Mesodermal cell (in vitro differentiated cells): ENCODE measurements around the gene KAT6B.
"Not testable (repeated sequence)": the region's sequence is repeated elsewhere in the genome, so short reads cannot be mapped to it uniquely, and the experiment has no call there.

Experiments used
- H3K27ac ChIP-seq: 2 replicates; pipeline ENCODE4 v1.7.0; 2013; ENCODE audit warnings: mild to moderate bottlenecking, low read depth, low read length, moderate library complexity; ENCODE audit not compliant: severe bottlenecking
- H3K36me3 ChIP-seq: 2 replicates; pipeline ENCODE4 v1.7.1; 2013; ENCODE audit warnings: mild to moderate bottlenecking, low read length, moderate library complexity; ENCODE audit not compliant: control insufficient read depth, insufficient read depth
- H3K4me1 ChIP-seq: one replicate; pipeline ENCODE4 v1.7.1; 2013; ENCODE audit warnings: mild to moderate bottlenecking, low read length; ENCODE audit not compliant: insufficient read depth, control insufficient read depth, poor library complexity, severe bottlenecking
- H3K4me3 ChIP-seq: 2 replicates; pipeline ENCODE4 v1.7.0; 2013; ENCODE audit warnings: low read length, control low read depth, mild to moderate bottlenecking; ENCODE audit not compliant: insufficient read depth, poor library complexity, severe bottlenecking; ENCODE audit errors: extremely low read depth
- H3K9me3 ChIP-seq: 2 replicates; pipeline ENCODE4 v1.7.1; 2013; ENCODE audit warnings: mild to moderate bottlenecking, low read length, moderate library complexity; ENCODE audit not compliant: control insufficient read depth
- WGBS, 2 experiments: methylation state at CpG; one replicate each; pipeline ENCODE4 v1.1.5; 2013; ENCODE audit warnings: missing lambda C conversion rate in 2 of 2; ENCODE audit not compliant: insufficient coverage in 2 of 2; 5-methylcytosine and 5-hydroxymethylcytosine counted together

Gene KAT6B

DNA sequence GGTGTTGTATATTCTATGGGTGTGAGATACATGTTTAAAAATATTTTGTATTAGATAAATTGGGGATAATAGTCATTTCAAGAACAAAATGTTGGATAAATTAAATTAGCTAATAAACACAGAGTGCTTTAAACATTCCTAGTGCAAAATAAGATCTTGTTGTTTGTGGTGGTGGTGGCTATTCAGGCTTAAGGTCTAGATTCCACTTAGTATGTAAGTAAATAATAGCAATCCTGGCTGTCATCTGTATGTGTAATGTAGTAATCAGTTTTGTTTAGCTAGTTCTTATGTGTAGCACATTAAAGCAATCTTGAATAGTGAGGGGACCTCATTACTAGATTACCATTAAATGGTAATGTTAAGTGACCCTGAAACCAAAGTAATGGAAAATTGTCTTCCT lies 48.7 kb downstream of the KAT6B start:
- Histone ChIP-seq H3K4me3 (no peak overlapping the region), H3K27ac (no peak overlapping the region), H3K9me3 (no peaks in the 10 kb centered on the region), H3K36me3 (no peaks in the 10 kb centered on the region), H3K4me1 (no peaks in the 10 kb centered on the region)

DNA sequence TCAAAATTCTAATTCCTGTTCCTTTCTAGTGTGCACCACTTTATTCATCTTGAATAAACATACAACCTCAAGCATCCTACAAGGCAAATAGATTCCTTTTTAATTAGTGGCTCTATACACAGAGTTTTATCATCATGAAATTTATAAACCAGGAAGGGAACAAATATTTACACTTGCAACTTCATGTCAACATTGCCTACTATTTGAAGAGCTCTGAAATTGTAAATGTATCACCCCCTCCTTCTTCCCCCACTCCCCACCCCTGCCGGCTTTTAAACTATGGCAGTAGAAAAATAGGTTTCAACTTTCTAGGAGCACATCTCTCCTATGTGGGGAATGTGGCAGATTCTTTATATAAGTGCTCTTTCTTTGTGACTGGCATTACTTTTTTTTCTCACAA lies 49.6 kb downstream of the KAT6B start:
- Histone ChIP-seq H3K27ac (no peak overlapping the region), H3K4me1 (no peaks in the 10 kb centered on the region), H3K36me3 (no peaks in the 10 kb centered on the region), H3K4me3 (no peak overlapping the region), H3K9me3 (no peaks in the 10 kb centered on the region)
- WGBS, 2 experiments: no CpG with 5 or more reads among the region's 1 CpG

DNA sequence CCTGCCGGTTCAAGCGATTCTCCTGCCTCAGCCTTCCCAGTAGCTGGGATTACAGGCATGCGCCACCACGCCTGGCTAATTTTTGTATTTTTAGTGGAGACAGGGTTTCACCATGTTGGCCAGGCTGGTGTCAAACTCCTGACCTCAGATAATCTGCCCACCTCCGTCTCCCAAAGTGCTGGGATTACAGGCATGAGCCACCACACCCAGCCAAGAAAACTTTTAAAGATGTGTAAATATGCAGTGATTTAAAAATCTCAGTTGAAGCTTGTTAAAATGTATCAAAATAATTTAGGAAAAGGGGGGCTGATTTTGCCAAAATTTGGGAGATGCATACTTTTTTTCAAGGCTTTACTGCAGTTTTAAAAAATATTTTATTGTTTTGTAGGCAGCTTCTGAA lies 50.7 kb downstream of the KAT6B start:
- not testable (repeated sequence) for H3K36me3 ChIP-seq, H3K4me1 ChIP-seq, H3K27ac ChIP-seq, H3K4me3 ChIP-seq, H3K9me3 ChIP-seq
- 100% methylated on average over 2 to 5 of the region's 5 CpGs for WGBS, 2 experiments

GRCh38 chr10:74877898-74878297 lies 51.5 kb downstream of the KAT6B start:
- H3K9me3 ChIP-seq: no peaks in the 10 kb centered on the region
- H3K36me3 ChIP-seq: no peaks in the 10 kb centered on the region
- no peak overlapping the region for H3K4me3 ChIP-seq
- H3K4me1 ChIP-seq: no peaks in the 10 kb centered on the region
- no peak overlapping the region for H3K27ac ChIP-seq

DNA sequence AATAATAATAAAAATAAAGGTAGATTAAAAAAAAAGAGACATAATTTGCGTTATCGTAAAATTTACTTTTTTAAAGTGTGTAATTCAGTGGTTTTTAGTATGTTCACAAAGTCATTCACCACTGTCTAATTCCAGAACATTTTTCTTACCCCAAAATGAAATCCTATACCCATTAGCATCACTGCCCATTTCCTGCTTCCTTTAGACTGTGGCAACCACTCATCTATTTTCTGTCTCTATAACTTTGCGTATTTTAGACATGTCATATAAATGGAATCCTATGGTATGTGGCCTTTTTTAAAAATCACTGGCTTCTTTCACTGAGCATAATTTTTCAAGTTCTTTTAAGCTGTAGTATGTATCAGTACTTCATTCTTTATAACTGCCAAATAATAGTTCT lies 53.6 kb downstream of the KAT6B start:
- no peaks in the 10 kb centered on the region for H3K36me3 ChIP-seq
- no peak overlapping the region for H3K27ac ChIP-seq
- no peak overlapping the region for H3K4me3 ChIP-seq
- H3K9me3 ChIP-seq: no peaks in the 10 kb centered on the region
- no peaks in the 10 kb centered on the region for H3K4me1 ChIP-seq
- WGBS, 2 experiments: no CpG with 5 or more reads among the region's 3 CpGs

GRCh38 chr10:74881253-74881884 lies 55.0 kb downstream of the KAT6B start:
- no peak overlapping the region for H3K27ac ChIP-seq
- no peaks in the 10 kb centered on the region for H3K36me3 ChIP-seq
- no peaks in the 10 kb centered on the region for H3K4me1 ChIP-seq
- WGBS, 2 experiments: 91 to 97% methylated on average over 5 to 6 of the region's 7 CpGs
- no peaks in the 10 kb centered on the region for H3K9me3 ChIP-seq
- no peak overlapping the region for H3K4me3 ChIP-seq

- WGBS, 2 experiments: no CpG with 5 or more reads among the region's 1 CpG
Observed at GRCh38 chr10:74882427-74882826, 56.0 kb downstream of the KAT6B start.

GRCh38 chr10:74882831-74883230 lies 56.4 kb downstream of the KAT6B start:
- H3K4me3 ChIP-seq: no peak overlapping the region
- H3K4me1 ChIP-seq: no peaks in the 10 kb centered on the region
- 100% methylated on average over 1 of the region's 3 CpGs for WGBS, 2 experiments
- H3K9me3 ChIP-seq: no peaks in the 10 kb centered on the region
- no peaks in the 10 kb centered on the region for H3K36me3 ChIP-seq
- no peak overlapping the region for H3K27ac ChIP-seq

More at GRCh38 chr10:74882427-74882826, 56.0 kb downstream of the KAT6B start:
- Histone ChIP-seq H3K27ac (no peak overlapping the region), H3K4me1 (no peaks in the 10 kb centered on the region), H3K9me3 (no peaks in the 10 kb centered on the region), H3K4me3 (no peak overlapping the region), H3K36me3 (no peaks in the 10 kb centered on the region)

DNA sequence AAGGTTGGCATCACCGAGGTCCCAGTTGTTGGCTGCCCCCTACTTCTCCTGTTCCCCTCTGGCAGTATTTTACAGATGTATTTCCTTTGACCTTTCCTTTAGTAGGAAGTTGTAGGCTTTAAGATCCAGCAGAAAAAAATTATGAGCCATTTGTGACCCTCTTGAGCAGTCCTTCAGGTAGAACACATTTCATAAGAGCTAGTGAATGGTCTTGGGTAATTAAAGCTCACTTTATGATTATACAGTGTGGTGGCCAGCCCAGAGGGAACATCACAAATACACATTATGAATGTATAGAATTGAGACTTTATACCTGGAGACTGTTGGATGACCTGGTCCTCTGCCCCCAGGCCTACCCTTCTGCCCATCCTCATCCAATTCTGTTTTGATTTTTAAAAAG lies 57.0 kb downstream of the KAT6B start:
- no peak overlapping the region for H3K27ac ChIP-seq
- no peaks in the 10 kb centered on the region for H3K9me3 ChIP-seq
- H3K4me1 ChIP-seq: no peaks in the 10 kb centered on the region
- no peak overlapping the region for H3K4me3 ChIP-seq
- no peaks in the 10 kb centered on the region for H3K36me3 ChIP-seq
- 100% methylated on average over 1 of the region's 1 CpG; no CpG with 5 or more reads in 1 of the 2 experiments for WGBS, 2 experiments

DNA sequence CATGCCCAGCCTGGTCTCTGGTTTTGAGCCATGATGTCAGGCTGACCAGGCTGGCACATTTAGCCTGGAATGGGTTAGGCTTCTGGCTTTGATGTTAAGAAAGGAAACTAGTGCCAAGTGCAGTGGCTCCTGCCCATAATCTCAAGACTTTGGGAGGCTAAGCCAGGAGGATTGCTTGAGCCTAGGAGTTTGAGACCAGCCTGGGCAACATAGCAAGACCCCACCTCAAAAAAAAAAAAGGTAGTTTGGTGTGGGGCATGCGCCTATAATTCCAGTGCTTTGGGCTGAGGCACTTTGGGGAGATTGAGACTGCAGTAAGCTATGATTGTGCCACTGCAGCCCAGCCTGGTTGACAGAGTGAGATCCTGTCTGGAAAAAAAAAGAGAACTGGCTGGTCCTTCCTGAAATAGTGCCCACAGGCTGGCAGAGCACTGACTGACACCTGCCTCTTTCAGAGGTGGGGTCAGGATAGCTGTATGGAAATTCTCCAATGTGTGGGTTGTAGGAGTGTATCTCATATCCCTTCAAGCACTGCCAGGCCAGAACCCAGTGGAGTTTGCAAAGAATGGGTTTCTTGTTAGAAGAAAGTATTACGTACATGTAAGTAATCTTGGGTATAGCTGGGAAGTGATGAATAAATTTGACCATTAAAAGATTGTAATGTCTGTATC lies 61.3 kb downstream of the KAT6B start:
- Histone ChIP-seq H3K36me3 (no peaks in the 10 kb centered on the region), H3K4me3 (no peak overlapping the region), H3K9me3 (no peaks in the 10 kb centered on the region), H3K4me1 (no peaks in the 10 kb centered on the region), H3K27ac (no peak overlapping the region)
- 67 to 88% methylated on average over 1 of the region's 2 CpGs for WGBS, 2 experiments

- Histone ChIP-seq H3K36me3 (no peaks in the 10 kb centered on the region), H3K4me1 (no peaks in the 10 kb centered on the region), H3K4me3 (no peak overlapping the region), H3K9me3 (no peaks in the 10 kb centered on the region), H3K27ac (no peak overlapping the region)
- WGBS, 2 experiments: 81 to 94% methylated on average over 2 to 3 of the region's 6 CpGs
Observed at GRCh38 chr10:74888962-74889661, 62.7 kb downstream of the KAT6B start.
